MM.1S (cell line): Measurements from ENCODE around the gene TCF7.

Experiments
- DNase-seq: peaks from one replicate; pipeline ENCODE4 v3.0.0-alpha.2; 2015
- H2AFZ ChIP-seq: fragments of 300-600 bp; sonication (generic); 2 replicates; pipeline ENCODE4 v1.6.0; 2016; ENCODE audit warnings: antibody characterized with exemption, low read length
- H3F3A ChIP-seq: fragments of 300-600 bp; sonication (generic); 2 replicates; pipeline ENCODE4 v1.6.1; 2016; ENCODE audit warnings: mild to moderate bottlenecking, antibody characterized with exemption, low read length, moderate library complexity, mixed read lengths; ENCODE audit not compliant: insufficient read depth
- H3K27ac ChIP-seq: fragments of 300-600 bp; sonication (generic); 2 replicates; pipeline ENCODE4 v1.5.1; 2016; ENCODE audit warnings: mild to moderate bottlenecking, low read length
- H3K27me3 ChIP-seq: fragments of 300-600 bp; sonication (generic); replicated peaks from 2 replicates; pipeline ENCODE4 v1.6.0; 2016; ENCODE audit warnings: low read length; ENCODE audit not compliant: insufficient read depth
- H3K36me3 ChIP-seq: fragments of 300-600 bp; sonication (generic); replicated peaks from 2 replicates; pipeline ENCODE4 v1.6.1; 2016; ENCODE audit warnings: mild to moderate bottlenecking, low read length, mixed read lengths; ENCODE audit not compliant: insufficient read depth
- H3K4me1 ChIP-seq: fragments of 300-600 bp; sonication (generic); 2 replicates; pipeline ENCODE4 v1.6.1; 2016; ENCODE audit warnings: low read length, mixed read lengths
- H3K4me2 ChIP-seq: fragments of 300-600 bp; sonication (generic); 2 replicates; pipeline ENCODE4 v1.6.0; 2016; ENCODE audit warnings: low read depth, low read length
- H3K4me3 ChIP-seq: fragments of 300-600 bp; sonication (generic); 2 replicates; pipeline ENCODE4 v1.5.1; 2016; ENCODE audit warnings: low read length, mixed read lengths
- H3K79me2 ChIP-seq: fragments of 300-600 bp; sonication (generic); 2 replicates; pipeline ENCODE4 v1.6.1; 2016; ENCODE audit warnings: mixed run types, low read length, mixed read lengths
- H3K9ac ChIP-seq: fragments of 300-600 bp; sonication (generic); 2 replicates; pipeline ENCODE4 v1.6.1; 2016; ENCODE audit warnings: low read length, mixed read lengths
- H3K9me2 ChIP-seq: fragments of 300-600 bp; sonication (generic); replicated peaks from 2 replicates; pipeline ENCODE4 v1.6.1; 2016; ENCODE audit warnings: mild to moderate bottlenecking, low read length, mixed read lengths; ENCODE audit not compliant: insufficient read depth
- H3K9me3 ChIP-seq: fragments of 300-600 bp; sonication (generic); replicated peaks from 2 replicates; pipeline ENCODE4 v1.6.1; 2016; ENCODE audit warnings: mild to moderate bottlenecking, low read length, mixed read lengths; ENCODE audit not compliant: insufficient read depth
- H4K20me1 ChIP-seq: fragments of 300-600 bp; sonication (generic); 2 replicates; pipeline ENCODE4 v1.6.1; 2016; ENCODE audit warnings: mild to moderate bottlenecking, low read length, moderate library complexity, mixed read lengths; ENCODE audit not compliant: insufficient read depth
- EZH2 ChIP-seq: fragments of 300-600 bp; sonication (generic); optimal IDR thresholded peaks from 2 replicates; pipeline ENCODE3; 2017; ENCODE audit warnings: low read depth, mild to moderate bottlenecking, antibody characterized with exemption, low read length, mixed read lengths
- EZH2phosphoT487 ChIP-seq: fragments of 300-600 bp; sonication (generic); IDR thresholded peaks from 2 replicates; pipeline ENCODE4 v1.6.1; 2018; ENCODE audit warnings: antibody characterized with exemption, low read length
- TF ChIP-seq, protein P1 (sequence below): fragments of 300-600 bp; sonication (generic); IDR thresholded peaks from 2 replicates; pipeline ENCODE4 v1.5.1; 2016; ENCODE audit warnings: antibody characterized with exemption, low read length, mixed read lengths

The TCF7 gene

DNA sequence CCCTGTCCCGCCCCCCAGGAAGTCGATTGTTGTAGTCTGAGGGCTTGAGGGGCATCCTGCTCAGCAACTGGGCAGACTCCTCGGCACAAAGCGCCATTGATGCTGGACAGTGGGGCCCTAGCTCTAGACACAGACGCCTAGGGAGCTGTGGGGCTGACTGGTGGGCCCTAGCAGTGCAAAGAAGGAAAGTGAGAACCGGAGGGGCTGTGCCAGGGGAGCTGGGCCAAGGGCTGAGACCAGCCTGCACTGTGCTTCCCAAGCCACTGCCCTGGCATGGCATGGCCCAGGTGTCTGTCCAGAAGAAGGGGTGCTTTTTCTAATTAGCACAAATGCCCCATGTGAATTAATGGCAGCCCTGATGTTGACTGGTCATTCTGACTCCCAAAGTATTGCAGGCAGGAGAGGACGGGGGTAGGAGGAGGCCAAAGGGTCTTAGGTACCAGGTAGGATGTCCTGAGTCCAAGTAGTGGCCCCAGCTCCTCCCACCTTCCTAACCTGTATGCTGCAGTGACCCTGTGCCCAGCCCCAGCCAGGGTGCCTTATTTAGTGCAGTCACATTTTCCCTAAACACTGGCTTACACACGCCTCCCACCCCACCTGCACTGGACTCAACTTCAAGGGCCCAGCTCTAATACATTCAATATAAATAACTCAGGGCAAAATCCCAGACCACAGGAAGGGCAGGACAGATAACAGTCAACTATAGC is 15.9 kb downstream of the TCF7 start:
- Histone ChIP-seq H3K27ac (no peak overlapping the region), H2AFZ (no peak overlapping the region), H3K36me3 (no peaks in the 10 kb centered on the region), H3K9me2 (no peaks in the 10 kb centered on the region), H3K79me2 (no peaks in the 10 kb centered on the region), H3K4me2 (no peak overlapping the region), H3K9me3 (no peaks in the 10 kb centered on the region), H3K9ac (no peak overlapping the region), H3K4me3 (no peak overlapping the region), H4K20me1 (no peaks in the 10 kb centered on the region), H3K4me1 (no peaks in the 10 kb centered on the region), H3K27me3 (no peaks in the 10 kb centered on the region), H3F3A (no peaks in the 10 kb centered on the region)
- TF ChIP-seq, protein P1, sequence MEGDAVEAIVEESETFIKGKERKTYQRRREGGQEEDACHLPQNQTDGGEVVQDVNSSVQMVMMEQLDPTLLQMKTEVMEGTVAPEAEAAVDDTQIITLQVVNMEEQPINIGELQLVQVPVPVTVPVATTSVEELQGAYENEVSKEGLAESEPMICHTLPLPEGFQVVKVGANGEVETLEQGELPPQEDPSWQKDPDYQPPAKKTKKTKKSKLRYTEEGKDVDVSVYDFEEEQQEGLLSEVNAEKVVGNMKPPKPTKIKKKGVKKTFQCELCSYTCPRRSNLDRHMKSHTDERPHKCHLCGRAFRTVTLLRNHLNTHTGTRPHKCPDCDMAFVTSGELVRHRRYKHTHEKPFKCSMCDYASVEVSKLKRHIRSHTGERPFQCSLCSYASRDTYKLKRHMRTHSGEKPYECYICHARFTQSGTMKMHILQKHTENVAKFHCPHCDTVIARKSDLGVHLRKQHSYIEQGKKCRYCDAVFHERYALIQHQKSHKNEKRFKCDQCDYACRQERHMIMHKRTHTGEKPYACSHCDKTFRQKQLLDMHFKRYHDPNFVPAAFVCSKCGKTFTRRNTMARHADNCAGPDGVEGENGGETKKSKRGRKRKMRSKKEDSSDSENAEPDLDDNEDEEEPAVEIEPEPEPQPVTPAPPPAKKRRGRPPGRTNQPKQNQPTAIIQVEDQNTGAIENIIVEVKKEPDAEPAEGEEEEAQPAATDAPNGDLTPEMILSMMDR, result no peak
- TF ChIP-seq EZH2 (no peak), EZH2phosphoT487 (no peak)
- DNase-seq, result no peak

DNA sequence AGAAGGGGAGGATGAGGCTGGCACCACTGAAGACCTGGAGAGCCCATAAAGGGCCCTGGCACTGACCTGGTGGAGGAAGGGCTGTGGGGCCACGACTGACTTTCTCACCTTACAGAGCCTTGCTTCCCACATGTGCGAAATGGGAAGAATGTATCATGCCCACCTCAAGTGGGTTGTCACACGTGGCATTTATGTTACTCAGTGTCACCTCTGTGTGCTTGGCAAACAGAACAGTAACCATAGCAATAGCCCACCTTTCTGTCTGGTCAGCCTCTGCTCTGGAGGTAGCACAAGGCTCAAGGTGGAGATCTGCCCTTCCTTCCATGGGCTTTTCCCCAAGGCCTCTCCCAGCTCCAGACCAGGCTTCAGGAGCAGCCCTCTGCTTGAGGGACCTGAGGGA is 16.7 kb downstream of the TCF7 start:
- no peaks in the 10 kb centered on the region for H3K9me3 ChIP-seq
- H3K36me3 ChIP-seq, result no peaks in the 10 kb centered on the region
- H3K4me1 ChIP-seq, result no peaks in the 10 kb centered on the region
- no peaks in the 10 kb centered on the region for H3K79me2 ChIP-seq
- no peak for TF ChIP-seq EZH2phosphoT487
- TF ChIP-seq, protein P1, result no peak
- no peak for TF ChIP-seq EZH2
- no peak overlapping the region for H3K27ac ChIP-seq
- no peak overlapping the region for H2AFZ ChIP-seq
- no peaks in the 10 kb centered on the region for H3K9me2 ChIP-seq
- H3K9ac ChIP-seq, result no peak overlapping the region
- no peaks in the 10 kb centered on the region for H3F3A ChIP-seq
- H3K4me3 ChIP-seq, result no peak overlapping the region
- no peak overlapping the region for H3K4me2 ChIP-seq
- no peaks in the 10 kb centered on the region for H4K20me1 ChIP-seq
- DNase-seq, result no peak
- no peaks in the 10 kb centered on the region for H3K27me3 ChIP-seq

DNA sequence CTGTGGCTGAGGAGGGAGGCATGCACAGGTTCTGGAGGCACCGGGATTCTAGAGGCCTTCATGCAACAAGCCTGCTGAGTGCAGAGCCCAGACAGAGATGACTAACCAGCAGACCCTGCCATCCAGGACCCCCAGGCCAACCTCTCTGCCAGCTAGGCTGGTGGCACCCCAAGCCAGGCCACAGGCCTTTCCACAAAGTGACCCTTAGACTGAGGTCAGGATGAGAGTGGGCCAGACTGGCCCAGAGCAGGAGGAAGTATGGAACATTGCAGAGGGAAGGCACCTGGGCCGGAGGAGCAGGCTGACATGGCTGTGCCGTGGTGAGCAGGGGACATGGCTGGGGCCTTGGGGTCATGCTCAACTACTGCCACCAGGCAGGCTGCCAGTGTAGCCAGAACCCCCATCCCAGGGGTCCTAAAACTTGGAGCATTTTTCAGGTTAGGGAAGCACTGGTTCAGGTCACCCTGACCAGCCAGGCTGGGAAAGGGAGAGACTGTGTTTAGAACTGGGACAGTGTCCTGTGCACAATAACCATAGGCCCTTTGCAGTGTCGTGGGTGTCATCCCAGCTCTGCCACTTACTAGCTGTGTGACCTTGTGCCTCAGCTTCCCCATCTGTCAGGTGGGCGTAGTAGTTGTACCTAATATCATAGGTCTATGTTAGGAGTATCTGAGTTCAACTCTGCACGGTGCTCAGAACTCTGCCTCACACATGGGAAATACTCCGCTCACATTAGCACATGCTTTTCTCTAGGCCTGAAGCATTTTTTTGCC is 17.3 kb downstream of the TCF7 start:
- H3K4me1 ChIP-seq, result no peaks in the 10 kb centered on the region
- H2AFZ ChIP-seq, result no peak overlapping the region
- no peak overlapping the region for H3K27ac ChIP-seq
- no peak overlapping the region for H3K4me3 ChIP-seq
- no peaks in the 10 kb centered on the region for H3K9me3 ChIP-seq
- DNase-seq, result no peak
- no peaks in the 10 kb centered on the region for H3F3A ChIP-seq
- H3K36me3 ChIP-seq, result no peaks in the 10 kb centered on the region
- no peaks in the 10 kb centered on the region for H3K9me2 ChIP-seq
- no peaks in the 10 kb centered on the region for H3K79me2 ChIP-seq
- H4K20me1 ChIP-seq, result no peaks in the 10 kb centered on the region
- no peak for TF ChIP-seq EZH2phosphoT487
- TF ChIP-seq, protein P1, result no peak
- no peak for TF ChIP-seq EZH2
- H3K4me2 ChIP-seq, result no peak overlapping the region
- no peaks in the 10 kb centered on the region for H3K27me3 ChIP-seq
- no peak overlapping the region for H3K9ac ChIP-seq
